Vagina (tissue), 2 donors: ENCODE data around the gene OR6Q1.

Experiments used
- POLR2A ChIP-seq, 2 donors: fragments of 450-650 bp; IDR thresholded peaks; one replicate each; pipeline ENCODE4 v1.6.1; 2017; ENCODE audit warnings: antibody characterized with exemption in 2 of 2, mild to moderate bottlenecking in 2 of 2, moderate library complexity in 2 of 2
- POLR2AphosphoS5 ChIP-seq, 2 donors: sonication (generic); formaldehyde crosslinking; IDR thresholded peaks; one replicate each; pipeline ENCODE4 v1.9.0; 2017; ENCODE audit warnings: antibody characterized with exemption in 2 of 2, mild to moderate bottlenecking in 2 of 2, low read depth in 1 of 2; ENCODE audit not compliant: insufficient read depth in 1 of 2
- TF ChIP-seq, protein P1 (sequence below), 3 experiments: fragments of 450-650 bp in 2 of 3; fragments of 200-600 bp in 1 of 3; sonication (generic) in 1 of 3; IDR thresholded peaks; one replicate each; pipeline ENCODE4 v1.5.1; 2017 to 2019; ENCODE audit warnings: antibody characterized with exemption in 3 of 3, mild to moderate bottlenecking in 2 of 3, moderate library complexity in 2 of 3

DNA sequence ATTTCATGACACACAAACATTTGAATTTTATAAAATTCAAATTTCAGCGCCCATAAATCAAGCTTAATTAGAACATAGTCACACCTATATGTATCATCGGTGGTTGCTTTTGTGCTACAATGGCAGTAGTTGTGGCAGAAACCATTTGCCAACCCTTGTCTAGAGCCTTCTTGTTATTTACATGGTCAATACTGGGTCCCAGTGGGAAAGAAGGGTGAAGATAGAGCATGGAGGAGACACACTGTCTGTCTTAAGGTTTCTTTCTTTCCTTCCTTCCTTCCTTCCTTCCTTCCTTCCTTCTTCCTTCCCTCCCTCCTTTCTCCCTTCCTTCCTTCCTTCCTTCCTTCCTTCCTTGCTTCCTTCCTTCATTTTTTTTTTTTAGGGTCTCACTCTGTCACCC, 3.7 kb downstream of the OR6Q1 start:
- TF ChIP-seq, protein P1, sequence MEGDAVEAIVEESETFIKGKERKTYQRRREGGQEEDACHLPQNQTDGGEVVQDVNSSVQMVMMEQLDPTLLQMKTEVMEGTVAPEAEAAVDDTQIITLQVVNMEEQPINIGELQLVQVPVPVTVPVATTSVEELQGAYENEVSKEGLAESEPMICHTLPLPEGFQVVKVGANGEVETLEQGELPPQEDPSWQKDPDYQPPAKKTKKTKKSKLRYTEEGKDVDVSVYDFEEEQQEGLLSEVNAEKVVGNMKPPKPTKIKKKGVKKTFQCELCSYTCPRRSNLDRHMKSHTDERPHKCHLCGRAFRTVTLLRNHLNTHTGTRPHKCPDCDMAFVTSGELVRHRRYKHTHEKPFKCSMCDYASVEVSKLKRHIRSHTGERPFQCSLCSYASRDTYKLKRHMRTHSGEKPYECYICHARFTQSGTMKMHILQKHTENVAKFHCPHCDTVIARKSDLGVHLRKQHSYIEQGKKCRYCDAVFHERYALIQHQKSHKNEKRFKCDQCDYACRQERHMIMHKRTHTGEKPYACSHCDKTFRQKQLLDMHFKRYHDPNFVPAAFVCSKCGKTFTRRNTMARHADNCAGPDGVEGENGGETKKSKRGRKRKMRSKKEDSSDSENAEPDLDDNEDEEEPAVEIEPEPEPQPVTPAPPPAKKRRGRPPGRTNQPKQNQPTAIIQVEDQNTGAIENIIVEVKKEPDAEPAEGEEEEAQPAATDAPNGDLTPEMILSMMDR (IDR thresholded peaks at IDR 0.05), result no peak
- TF ChIP-seq POLR2A (IDR thresholded peaks at IDR 0.05) (no peak), POLR2AphosphoS5 (IDR thresholded peaks at IDR 0.05; ENCODE audit: insufficient read depth in 1 of 2, low read depth in 1 of 2) (no peak)
